Activated CD4-positive, CD25-positive, alpha-beta regulatory T cell (primary cell): ENCODE results near the gene ARID5A.

ENCODE experiments used
- DNase-seq, 4 experiments: peaks; one replicate each; lab custom pipeline; 2025; lab: John Stamatoyannopoulos, UW

Gene ARID5A

GRCh38 chr2:96506907-96507240 lies 29.7 kb upstream of the ARID5A start:
- DNase-seq: no peak

- DNase-seq: peak; percentile 83 to 93 (median 86)
Observed at GRCh38 chr2:96507957-96508520, 28.5 kb upstream of the ARID5A start.

GRCh38 chr2:96508521-96509113 lies 27.9 kb upstream of the ARID5A start:
- no peak for DNase-seq

GRCh38 chr2:96509114-96509846 lies 27.3 kb upstream of the ARID5A start:
- peak; percentile 26 to 59 (median 42) for DNase-seq

- no peak for DNase-seq
Observed at GRCh38 chr2:96509847-96510230, 26.7 kb upstream of the ARID5A start.

- no peak for DNase-seq
Observed at GRCh38 chr2:96510931-96511595, 25.5 kb upstream of the ARID5A start.

GRCh38 chr2:96511851-96512250 lies 24.7 kb upstream of the ARID5A start:
- no peak for DNase-seq

GRCh38 chr2:96512341-96512740 lies 24.2 kb upstream of the ARID5A start:
- no peak for DNase-seq

- DNase-seq: no peak
Observed at GRCh38 chr2:96514521-96514920, 22.0 kb upstream of the ARID5A start.

GRCh38 chr2:96517079-96517478 lies 19.5 kb upstream of the ARID5A start:
- no peak for DNase-seq

- DNase-seq: no peak
Observed at GRCh38 chr2:96520231-96520630, 16.3 kb upstream of the ARID5A start.

GRCh38 chr2:96520697-96521096 lies 15.9 kb upstream of the ARID5A start:
- DNase-seq: no peak

- no peak for DNase-seq
Observed at GRCh38 chr2:96521219-96521618, 15.3 kb upstream of the ARID5A start.

- no peak for DNase-seq
Observed at GRCh38 chr2:96522304-96523203, 14.0 kb upstream of the ARID5A start.

GRCh38 chr2:96523659-96524481 lies 12.7 kb upstream of the ARID5A start:
- no peak for DNase-seq

GRCh38 chr2:96524482-96525210 lies 11.9 kb upstream of the ARID5A start:
- no peak for DNase-seq

GRCh38 chr2:96525211-96525507 lies 11.4 kb upstream of the ARID5A start:
- DNase-seq: no peak

GRCh38 chr2:96526101-96526591 lies 10.4 kb upstream of the ARID5A start:
- no peak for DNase-seq

GRCh38 chr2:96526615-96527285 lies 9.8 kb upstream of the ARID5A start:
- DNase-seq: no peak
